8988T (cell line): ENCODE measurements around the gene HOXB2.

Source experiments
- DNase-seq: peaks from one replicate; pipeline ENCODE4 v3.0.0; 2011

HOXB2 gene

DNA sequence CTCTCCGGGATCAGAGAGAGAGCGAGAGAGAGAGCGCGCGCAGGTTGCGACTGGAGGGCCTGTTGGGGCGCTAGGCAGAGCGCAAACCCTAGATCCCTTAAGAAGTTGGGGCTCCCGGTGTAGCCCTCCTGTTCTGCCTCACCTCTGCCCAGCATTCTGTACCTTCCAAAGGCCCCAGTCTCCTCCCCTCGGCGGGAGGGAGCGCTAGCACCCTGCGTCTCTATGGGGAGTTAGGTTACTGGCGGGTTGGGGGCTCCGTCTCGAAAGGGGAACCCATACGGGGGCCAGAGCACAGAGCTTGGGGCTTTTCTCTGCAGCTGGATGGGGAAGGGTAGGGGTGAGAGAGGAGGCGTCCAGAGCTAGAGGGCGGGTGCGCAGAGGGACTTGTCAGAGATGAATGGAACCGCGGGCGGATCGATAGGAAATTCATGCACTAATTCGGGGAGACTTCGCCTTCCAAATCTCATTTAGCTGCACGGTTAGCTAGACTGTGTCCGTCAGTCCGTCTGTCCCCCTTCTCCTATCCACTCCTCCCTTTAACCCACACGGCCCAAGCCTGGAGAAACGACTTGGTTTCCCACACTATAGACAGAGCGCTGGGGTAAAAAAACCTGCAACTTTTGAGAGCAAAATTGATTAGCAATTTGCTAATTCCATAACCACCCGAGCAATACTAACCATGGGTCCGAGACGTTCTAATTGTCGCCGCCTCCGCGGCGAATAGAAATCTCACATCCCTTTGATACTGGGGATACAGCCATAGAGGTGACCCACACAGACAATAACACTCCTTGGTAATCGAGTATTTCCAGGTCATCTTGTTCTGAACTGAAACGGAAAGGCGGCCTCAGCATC is 33.9 kb upstream of the HOXB2 start:
- no peak for DNase-seq

DNA sequence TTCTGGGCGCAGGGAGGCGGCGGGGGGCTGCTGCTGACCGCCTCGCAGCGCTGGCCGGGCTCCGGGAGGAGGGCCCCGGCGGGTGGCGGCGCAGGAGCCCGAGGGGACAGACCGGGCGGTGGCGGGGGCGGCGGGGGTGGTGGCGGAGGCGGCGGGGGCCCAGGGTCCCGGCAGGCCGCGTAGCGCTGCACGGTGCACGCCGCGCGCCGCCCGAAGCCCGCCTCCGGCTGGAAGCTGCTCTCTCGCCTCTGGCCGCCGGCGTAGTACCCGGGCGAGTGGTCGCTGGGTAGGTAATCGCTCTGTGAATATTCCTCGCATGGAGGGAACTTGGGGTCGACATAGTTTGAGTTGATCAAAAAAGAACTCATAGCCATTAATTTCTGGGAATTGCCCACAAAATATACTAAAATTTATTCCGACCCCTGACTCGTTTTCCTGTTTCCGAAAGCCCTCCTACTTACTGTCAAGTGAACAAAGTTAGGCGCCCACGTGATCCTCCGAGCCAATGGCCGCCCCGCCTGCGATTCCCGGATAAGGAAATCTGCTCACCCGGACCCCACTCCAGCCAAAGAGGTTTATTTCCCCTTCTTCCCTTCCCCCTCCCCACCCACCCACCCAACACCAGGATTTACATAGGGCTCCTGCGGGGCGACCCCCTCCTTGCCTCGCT is 33.2 kb upstream of the HOXB2 start, which contains the start of gene HOXB4:
HOXB4 (minus strand) TSS at position 405 of the 670 bp plus-strand sequence; CDS start at position 374, 31 bp downstream.
- DNase-seq, result no peak

DNA sequence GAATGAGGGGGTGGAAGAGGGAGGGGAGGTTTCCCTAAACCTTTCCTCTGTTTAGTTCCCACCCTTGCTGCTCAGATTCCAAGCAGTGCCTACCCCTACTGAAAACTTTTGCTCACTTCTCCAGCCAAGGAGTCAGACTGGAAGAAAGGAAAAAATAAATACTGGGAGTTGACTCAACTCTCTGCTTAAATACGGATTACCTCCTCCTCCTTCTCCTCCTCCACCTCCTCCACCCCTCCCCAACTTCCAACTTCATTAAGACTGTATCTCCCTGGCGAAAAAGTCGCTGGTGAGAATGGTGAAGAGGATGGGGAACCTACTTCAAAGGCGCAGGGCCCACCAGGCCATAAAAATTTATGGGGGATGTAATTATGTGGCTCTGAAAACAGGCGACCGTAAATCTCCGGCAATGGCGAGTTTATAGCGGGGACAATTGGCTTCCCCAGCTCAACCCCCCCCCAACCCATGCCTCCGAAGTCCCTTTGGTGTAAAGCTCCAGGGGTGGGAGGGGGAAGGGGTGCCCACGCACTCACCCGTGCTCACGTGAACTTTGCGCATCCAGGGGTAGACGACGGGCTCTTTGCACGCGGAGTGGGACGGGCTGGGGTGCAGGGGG is 32.5 kb upstream of the HOXB2 start:
- no peak for DNase-seq

DNA sequence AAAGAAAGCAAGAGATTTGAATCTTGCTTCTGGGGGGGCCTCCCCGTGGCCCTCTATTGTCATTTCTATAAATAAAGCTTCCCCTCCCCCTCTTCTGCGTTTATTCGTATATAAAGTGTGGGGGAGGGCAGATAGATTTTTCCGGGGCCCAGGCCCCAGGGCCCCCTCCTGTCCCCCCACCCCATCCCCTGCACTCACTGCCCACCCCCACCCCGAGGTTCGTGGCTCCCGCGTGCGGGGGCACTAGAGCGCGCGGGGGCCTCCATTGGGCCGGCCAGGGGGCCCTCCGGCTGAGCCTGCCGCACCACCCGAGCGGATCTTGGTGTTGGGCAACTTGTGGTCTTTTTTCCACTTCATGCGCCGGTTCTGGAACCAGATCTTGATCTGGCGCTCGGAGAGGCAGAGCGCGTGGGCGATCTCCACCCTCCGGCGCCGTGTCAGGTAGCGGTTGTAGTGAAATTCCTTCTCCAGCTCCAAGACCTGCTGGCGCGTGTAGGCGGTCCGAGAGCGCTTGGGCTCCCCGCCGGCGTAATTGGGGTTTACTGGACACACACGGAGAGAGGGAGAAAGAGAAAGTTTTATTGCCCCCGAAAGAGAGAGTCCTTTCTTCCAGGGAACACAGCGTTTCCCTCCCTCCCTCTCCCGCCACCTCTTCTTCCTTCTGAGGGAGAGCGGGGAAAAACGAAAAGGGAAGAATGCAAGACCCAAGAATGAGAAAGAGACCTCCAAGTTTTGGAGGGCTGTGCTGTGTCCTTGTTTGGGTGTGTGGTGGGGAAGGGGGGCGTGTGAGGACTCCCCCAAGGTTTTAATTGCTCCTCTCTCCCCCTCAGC is 31.8 kb upstream of the HOXB2 start:
- DNase-seq, result no peak

DNA sequence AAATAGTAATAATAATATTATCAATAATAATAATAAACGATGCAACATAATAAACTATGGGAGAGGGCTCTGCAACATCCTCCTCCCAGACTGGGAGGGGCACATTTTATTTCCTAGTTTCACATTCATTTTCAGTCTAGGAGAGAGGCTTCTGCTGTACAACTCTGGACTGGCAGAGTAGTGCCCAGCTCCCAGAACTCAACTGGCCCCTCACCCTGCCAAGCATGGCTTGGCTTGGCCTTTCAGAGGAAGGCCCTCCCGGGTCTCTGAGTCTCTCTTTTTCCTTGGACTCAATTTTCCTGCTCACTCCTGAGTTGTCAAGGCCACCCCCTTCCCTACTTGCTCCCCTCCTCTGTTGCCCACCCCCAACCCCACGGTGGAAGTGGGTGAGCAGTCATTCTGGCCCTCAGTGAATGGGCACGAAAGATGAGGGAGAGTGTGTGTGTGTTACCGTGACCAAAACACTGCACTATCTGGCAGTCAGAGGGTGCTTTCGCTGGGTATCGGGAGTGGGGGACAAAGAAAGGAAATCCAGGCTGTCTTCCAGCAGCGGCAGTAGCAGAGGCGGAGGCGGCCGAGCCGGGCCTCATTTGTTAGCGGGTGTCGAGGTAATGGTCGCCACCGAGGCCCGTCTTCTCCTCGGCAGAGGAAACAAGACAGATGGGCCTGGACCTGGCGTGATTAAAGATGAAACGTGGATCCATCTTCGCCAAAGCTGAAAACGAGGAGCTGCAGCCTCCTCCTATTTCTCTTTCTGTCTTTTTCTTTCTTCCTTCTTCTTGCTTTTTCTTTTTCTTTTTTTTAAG is 31.0 kb upstream of the HOXB2 start:
- no peak for DNase-seq

DNA sequence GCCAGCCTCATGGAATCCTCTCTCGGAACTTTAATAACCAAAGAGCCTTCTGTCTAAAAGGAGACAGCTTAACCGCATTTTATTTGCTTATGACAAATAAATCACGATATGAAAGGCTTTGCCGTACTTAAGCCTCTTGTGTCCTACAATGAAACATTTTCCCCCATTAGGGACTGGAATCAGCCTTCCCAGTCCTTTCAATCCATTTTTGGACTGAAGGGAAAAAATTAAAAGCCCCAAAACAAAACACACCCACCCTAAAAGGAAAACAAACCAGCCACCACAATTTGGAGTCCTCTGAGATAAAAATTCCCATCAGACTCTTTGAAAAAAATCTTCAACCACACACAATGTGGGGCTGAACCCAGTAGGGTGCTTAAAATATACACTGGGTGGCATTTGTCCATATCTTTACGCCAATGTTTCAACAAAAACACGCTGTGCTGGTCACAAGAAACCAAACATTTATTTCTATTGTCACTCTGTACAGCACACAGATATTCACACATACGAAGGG is 30.2 kb upstream of the HOXB2 start:
- no peak for DNase-seq

DNA sequence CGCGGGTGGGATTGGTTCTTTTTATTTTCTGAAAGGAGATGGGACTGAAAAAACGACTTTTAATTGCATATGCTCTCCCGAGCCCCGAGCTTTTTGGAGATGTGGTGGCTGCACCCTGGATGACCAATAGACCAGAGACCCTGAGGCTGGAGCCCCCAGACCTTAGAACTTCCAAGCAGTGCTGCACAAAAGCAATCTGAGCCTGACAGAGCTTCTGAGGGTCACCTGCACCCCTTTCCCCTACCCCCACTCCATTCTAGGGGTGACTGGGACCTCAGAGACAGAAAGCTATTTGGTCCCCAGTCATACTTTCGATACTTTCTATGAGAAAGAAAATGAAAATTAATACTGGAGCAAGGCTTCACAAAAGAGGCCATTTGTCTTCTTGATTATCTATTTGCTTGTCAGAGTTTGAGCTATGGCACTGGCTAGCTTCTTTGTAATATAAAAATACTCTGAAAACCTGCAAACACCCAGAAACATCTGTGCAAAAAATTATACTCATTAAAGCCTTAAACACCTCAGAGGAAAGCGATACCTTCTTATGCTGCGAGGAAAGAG is 29.7 kb upstream of the HOXB2 start:
- no peak for DNase-seq

DNA sequence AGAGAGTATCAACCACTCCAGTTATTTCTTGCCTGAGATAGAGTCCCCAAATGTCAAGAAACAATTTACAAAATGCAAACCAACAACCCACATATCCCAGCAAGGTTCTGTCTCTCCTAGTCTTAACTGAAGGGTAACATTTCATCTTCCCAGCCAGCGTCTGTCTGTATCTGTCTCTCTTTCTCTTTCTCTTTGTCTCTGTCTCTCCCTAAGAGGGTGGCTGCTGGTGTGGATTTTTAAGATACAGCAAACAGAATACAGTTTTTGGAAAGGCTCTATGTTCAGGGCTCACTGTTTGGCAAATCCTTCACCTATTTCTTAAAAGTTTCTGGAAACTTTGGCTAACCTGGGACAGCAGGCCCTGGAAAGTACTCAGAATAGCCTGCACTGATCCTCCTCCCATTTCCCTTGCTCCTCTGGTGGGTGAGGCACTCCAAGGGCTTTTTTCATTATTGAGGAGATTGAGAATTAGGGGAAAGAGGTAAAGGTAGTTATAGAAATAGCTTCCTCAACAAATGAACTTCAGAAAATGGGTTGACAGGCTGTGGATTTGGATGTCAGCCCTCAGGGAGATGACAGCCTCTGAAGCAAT is 27.0 kb upstream of the HOXB2 start:
- no peak for DNase-seq

DNA sequence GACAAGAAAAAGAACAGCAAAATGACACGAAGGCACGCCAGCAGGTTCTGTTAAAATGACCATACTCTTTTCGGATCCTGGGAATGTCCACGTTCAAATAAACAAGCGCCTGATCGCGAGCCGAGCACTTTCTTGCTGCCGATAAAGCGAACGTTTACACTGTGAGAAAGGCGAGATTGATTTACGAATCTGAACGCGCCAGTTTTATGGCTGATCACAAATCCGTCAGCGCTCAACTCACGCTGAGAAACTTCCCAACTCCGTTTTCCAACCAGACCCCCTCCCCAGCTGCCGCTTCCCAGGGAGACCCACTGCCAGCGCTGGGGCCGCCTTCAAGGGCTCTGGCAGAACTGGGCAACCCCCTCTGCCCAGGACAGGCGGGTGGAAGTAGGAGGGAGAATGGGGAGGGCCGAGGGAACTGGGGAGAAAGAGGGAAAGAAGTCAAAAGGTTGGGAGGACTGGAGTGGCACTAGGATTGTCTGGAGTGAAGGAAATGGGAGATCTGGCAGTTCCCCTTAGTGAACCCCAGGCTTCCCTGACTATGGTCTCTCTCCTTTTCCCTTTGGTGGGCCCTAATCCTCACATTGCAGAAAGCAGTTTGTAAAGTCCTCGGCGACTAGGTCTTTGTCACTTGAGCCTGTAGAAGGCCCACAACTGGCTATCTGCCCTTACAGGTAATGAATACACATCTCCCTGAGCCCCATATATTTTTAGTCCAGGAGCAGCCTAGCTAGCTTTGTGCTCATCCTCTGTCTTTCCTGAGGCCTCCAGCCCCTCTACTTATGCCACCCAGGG is 26.3 kb upstream of the HOXB2 start:
- no peak for DNase-seq

DNA sequence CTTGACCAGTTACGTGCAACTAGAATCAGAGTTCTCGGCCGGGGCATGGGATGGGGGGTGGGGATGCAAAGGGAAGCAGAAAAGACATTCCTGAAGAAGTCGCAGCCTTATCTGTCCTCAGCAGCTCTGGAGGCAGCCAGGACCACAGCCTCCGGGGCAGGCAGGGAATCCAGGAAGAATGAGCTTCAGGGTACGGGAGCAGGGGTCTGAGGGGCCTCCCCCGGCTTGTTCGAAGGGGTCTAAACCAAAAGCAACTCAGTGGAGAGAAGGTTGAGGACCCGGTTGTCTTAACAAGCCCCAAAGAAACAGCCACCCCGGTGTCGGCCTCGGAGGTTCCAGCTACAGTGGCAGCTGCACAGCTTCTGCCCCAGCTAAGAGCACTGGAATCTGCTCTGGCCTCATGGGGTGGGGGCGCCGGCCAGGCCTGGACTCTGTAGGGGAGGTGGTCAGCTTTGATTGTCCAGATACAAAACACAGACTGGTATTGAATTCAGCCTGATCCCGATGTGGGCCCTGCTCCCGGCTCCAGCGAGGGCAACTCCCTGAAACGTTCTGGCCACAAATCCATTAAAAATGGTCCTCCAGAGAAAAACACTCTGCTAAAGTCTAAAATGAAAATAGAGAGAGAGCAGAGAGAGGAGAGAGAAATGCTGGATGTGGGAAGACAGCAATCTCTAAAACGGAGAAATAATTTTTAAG is 25.6 kb upstream of the HOXB2 start:
- no peak for DNase-seq

DNA sequence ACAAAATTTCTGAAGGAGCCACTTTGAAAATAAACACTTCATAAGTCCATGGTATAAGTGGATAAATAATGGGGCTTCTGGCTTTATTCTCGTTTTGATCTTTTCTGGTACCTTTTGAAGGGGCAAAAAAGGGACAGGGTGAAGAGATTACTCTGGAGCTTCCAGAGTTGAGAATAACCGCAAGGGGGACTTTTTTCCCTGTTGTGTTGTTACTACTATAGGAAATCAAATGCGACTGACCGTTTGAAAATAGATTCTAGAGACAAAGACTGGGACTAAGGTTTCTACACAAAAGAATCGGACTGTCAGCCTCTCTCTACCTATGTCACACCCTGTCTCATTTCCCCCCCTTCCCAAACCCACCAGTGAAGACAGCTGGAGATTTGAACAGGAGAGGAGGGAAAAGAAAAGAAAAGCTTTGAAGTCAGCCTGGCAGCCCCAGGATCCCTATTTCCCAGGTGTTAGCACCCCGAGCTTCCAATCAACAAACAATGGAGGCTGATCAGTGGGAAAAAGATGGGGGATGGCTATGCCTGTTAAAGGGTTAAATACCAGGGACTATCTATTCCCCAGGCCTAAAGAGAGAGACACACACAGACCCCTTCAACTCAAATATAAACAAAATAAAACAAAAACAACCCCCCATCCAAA is 24.9 kb upstream of the HOXB2 start:
- DNase-seq, result no peak

DNA sequence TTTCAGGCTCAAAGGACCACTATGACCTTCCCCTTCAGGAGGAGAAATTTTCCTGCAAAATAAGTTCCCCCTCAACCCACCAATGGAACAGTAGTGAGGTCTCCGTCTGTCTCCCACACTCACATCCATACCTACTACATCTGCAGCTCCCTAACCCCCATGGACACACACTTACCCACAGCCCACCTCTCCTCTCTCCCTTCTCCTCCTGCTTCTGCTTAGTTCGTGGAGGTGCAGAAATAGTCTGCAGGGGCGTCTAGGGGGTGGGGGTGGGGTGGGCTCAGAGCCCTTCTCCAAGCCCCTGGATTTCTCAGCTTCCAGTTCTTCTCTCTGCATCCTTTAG is 24.3 kb upstream of the HOXB2 start:
- DNase-seq, result no peak

DNA sequence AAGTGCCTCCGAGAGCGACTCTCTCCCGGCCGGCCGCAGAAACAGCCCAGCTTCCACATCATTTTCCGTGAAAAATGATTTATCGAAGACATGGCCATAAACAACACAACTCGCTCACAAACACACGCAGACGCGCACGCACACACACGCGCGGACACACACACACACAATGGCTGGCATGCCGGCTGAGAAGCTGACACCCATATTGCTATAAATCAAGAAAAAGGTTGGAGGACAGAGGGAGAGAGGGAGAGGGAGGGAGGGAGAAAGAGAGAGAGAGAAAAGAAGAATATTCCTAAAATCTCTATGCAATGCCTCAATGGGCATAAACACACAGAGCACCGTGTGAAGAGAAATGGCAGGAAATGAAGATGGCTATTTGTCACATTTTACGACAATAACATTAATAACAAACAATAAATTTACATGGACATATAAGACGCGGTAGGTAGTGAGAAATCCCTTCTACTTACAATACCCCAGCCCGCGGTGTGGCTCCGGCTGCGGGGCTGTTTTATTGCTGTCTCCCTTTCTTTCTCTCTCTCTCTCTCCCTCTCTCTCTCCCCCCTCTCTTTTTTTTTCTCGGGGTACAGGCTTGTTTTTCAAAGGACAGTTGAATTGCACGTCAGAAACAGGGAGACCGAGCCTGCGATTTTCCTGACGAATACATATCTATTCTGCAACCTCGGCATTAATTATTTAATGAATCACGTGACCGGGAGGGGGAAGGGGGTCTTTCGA is 23.8 kb upstream of the HOXB2 start:
- no peak for DNase-seq

DNA sequence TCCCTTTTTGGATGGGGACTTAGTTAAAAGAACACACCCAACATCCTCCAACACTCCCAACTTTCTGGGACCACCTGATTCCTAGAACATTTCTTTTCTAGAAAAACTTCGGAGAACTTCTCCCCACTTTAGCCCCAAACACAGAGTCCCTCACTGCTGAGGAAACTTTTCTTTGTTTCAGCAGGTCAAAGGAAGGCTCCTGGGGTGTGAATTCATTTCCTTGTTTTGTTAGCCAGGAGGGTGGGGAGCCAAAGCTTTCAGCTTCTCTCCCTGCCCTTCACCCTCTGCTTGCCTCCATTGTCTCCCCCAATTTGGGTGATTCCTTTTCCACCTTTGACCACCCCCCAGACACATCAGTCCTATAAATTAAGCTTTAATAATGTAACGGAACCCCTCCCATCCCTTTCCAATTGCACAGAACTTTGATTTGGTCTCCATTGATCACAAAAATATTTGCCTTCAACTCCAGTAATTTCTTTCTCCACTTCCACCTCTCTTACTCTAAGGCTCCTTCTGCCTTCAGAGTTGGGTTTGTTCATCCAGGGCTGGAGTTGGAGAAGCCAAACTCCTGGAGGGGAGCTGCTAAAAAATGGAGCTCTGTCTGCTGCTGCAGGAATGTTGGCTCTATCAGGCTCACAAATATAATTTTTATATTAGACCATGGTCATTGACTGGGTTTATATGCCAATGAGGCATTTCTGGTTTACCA is 22.9 kb upstream of the HOXB2 start:
- no peak for DNase-seq

DNA sequence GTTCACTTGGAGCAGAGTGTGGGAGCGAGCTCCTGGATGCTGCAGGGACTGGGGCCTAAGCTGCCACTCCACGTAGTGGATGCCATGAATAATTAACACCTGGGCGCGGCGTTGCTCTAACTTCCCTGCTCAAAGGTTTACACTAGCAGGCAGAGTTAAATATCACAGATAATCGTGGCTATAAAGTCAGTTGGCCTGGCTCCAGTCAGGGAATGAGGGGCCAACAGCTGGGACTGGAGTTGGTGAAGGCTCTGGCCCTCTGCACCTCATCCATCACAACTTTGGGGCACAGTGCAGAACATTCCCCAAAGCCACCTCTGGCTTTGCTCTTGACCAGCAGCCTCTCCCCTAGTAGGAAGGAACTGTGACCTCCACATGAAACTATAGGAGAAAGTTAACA is 22.3 kb upstream of the HOXB2 start:
- DNase-seq, result no peak

DNA sequence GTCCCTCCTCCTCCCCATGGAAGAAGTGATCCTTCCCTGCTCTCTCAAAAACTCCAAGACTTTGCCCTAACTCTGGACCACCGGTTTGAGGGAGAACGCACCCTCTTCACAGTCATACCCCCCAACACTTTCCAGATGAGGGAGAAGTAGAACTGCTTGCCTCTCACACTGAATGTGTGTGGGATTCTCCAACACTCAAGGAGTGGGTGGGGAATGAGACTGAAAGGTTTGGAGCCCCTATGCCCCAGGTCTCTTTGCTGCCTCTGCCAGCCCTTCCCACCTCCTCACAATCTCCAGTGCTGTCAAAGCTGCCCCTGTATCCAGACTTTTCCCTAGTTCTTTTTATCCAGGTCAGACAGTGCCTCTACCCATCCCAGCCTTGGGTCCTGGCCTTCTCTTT is 21.8 kb upstream of the HOXB2 start:
- no peak for DNase-seq

DNA sequence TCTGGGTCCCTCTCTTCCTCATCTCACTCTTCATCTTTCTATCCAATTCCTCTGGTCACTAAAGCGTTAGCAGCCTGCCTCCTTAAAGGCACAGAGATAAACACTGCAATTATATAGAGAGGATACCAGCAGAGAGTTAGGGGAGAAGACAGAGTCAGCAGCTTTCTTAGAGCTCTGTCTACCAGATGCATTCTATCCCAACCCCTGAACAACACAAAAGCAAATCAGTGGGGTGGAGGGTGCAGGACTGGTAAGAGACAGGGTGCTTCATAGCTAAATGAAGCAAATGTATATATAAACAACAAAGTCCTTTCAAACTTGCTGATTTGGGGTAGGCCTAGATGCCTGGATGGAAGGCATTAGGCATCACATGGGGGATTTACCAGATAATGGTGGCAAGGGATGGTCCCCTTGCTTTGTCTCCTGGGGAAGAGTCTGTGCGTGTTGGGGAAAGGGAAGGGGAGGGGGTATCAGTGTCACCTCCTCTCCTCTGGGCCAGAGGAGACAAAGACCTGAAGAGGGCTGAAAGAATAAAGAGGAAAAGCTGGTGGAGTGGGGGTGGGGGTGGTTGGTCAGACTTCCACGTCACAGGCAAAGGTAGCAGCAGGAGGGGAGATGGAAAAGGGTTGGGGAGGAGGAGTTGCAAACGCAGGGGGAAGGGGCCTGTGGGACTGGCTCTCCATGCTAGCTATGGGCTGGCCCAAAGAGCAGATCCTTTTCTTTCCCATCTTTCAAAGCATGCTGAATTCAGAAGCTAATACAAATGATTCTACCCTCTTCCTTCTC is 21.2 kb upstream of the HOXB2 start:
- no peak for DNase-seq
